HG03280 (cell line): ENCODE results near the gene KRT85.

Experiments
- ATAC-seq: cut with Tn5 transposase; IDR thresholded peaks from one replicate; pipeline ENCODE4 v1.9.1; 2021; ENCODE audit warnings: mild to moderate bottlenecking, moderate library complexity; ENCODE audit not compliant: unreplicated experiment

KRT85 gene

DNA sequence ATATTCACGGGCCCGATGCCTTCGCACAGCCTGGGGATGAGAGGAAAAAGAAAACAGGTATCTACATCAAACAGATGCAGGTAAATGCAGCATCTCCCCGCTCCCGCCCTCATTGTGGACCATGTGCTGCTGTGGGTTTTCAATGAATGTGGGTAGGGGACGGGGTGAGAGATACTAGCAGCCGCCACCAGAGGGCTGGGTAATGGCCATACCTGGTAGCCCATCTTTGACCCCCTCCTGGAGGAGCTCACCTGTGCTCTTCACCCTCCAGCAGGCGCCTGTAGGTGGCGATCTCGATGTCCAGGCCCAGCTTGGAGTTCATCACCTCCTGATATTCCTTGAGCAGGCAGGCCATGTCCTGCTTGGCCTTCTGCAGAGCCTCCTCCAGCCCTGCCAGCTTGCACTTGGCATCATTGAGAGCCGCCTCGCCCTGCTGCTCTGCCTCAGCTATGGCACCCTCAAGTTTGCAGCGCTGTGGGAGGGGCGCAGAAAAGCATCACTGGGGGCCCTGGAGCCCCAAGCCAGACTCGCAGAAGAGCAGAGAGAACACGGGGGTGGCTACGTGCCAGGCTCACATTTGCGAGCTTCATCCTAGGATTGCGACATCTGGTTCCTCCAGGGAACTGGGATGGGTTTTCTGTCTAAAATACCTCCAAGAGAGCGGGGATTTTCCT lies 28.6 kb upstream of the KRT85 start:
- ATAC-seq = no peak

- no peak for ATAC-seq
These were observed 27.6 kb upstream of the KRT85 start for GRCh38 chr12:52394836-52395405.

- ATAC-seq = no peak
These were observed 25.3 kb upstream of the KRT85 start for GRCh38 chr12:52392465-52393007.

DNA sequence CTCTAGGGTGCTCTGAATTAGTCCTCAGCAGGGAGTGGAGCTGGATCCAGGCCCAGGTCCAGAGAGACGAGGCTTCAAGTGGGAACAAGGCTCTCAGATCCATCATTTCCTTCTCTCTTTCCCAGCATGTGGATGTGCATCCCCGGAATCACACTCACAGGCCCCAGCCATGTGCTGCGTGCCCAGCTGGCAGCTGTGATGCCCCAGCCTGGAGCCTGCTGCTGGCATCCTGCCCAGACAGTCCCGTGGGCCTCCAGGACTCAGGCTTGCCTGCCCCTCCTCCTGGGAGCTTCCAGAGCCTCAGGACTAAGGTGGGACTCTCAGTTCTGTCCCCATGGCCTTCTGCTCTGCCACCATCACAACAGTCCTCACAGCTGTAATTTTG lies 24.3 kb upstream of the KRT85 start:
- ATAC-seq = no peak

DNA sequence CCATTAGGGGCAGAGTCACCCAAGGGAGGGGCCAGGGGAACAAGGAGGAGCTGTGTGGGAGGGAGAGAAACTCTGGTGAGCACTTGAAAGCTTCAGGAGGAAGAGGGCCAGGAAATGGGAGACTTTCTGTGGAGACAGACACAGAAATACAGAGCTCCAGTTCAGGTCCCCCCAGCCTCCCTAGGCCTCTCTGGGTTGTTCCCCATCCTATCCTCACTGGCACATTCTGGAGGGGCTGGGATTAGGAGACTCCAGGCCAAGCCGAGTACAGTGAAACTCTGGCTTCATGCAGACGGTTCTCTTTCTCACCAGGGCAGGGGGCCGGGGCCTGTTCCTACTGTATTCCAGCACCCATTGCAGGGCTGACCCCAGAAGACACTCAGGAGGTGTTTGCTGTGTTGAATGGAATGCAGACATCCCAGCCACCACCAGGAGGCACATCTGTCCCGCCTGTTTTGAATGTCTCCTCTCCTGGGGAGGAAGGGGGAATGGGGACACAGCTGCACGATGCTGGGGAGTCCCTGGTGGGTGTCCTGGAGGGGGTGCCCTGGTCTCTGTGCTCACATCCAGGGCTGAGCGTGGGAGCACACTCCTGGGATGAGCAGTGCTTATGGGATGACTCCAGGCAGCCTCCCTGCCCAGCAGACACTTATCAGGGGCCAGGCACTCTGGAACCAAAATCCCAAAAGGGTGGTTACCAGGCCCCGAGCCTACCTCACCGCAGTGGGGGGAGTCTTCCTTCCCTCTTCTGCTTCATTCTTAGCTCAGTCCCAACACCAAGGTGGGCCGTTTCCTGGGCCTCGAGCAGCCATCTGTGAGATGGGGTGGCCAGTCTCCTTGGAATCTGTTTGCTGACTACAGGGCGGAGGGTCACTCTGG lies 23.7 kb upstream of the KRT85 start:
- ATAC-seq = no peak

- ATAC-seq = no peak
These were observed 22.3 kb upstream of the KRT85 start for GRCh38 chr12:52389313-52390207.

DNA sequence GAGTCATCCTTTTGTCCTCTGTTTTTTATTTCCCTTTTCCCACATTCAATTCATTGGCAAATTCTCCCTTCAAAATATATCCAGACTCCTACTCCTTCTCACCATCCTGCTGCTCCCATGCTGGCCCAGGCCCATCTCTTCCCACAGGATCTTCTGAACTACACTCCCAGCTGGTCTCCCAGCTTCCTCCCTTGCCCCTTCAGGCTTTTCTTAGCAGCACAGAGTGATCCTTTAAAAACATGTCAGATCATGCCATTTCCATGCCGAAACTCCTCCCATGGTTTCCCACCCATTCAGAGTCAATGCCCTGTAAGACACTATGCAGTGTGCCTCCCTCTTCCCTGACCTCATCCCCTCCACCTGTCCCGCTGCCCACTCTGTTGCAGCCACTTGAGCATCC lies 20.6 kb upstream of the KRT85 start:
- no peak for ATAC-seq

DNA sequence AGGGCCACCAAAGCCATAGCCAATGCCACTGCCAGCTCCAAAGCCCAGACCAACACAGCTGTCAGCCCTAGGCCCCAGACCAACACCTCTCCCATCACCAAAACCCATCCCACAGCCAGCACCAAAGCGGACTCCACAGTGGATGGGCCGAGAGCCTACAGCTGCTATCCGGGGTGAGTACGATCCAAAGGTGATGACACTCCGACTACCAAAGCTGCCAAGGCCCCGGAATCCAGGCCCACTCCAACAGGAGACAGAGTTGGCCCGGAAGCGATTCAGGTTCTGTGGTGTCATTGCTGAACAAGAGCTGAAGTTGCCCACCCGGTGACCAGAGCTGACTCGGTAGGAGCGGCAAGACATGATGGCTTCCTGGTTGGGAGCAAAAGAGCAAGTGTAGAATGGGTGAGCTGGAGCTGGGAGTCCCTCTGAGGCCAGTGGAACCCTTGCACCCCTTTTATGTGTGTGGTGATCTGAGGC lies 18.0 kb upstream of the KRT85 start, which contains the start of gene KRT84:
Gene KRT84 (minus strand): TSS at position 427 of the 477 bp plus-strand sequence. CDS start 67 bp downstream, at position 360.
- ATAC-seq = no peak

DNA sequence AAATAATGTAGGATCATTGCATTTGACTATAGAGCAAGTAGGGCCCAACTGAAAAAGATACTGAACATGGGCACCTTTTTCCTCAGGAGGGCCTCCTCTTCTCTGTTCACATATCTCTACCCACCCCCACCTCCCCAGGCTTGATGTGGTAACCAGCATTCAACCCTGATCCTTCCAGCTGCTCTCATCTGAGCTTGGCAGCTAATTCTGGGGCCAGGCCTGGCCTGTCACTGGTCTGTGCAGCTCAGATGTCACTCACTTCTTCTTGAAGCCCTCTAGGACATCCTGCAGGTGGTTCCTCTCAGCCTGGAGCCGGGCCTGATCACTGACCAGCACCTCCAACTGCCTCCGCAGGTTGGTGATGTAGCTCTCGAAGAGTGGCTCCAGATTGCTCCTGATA lies 16.1 kb upstream of the KRT85 start:
- no peak for ATAC-seq

DNA sequence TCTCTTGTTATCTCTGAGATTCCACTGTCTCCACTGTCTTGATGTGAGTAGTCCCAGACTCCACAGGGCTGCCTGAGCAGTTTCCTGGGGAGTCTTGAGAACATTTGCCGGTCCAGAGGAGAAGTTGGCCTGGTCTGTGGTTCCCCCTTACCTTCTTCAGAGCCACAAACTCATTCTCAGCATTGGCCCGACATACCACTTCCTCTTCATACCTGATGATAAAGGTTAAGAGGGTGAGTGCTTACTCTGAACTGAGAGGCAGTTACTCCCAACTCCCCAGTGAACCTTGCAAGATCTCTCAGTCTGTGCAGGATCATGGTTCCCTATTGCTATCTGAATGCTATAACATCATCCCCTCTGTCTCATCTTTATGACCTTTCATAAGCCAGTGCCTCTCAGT lies 15.6 kb upstream of the KRT85 start:
- no peak for ATAC-seq

DNA sequence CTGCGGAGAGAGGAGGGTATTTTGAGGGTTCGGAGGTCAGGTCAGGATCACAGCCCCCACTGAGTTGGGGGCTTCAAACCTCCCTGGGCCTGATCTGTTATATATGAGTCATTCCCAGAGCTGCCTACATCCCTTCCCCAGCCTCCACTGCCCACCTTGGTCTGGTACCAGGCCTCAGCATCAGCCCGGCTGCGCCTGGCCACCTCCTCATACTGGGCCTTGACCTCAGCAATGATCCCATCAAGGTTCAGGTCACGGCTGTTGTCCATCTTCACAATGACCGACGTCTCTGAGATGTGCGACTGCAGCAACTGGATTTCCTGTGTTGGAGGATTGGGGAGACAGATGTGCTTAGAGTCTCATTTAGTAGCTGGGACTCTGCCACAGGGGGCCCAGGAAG lies 13.9 kb upstream of the KRT85 start:
- ATAC-seq = no peak

GRCh38 chr12:52380271-52380694 lies 13.0 kb upstream of the KRT85 start:
- ATAC-seq = no peak

- ATAC-seq = no peak
These were observed 12.3 kb upstream of the KRT85 start for GRCh38 chr12:52379536-52379935.

- ATAC-seq = no peak
These were observed 10.8 kb upstream of the KRT85 start for GRCh38 chr12:52378091-52378490.

GRCh38 chr12:52377266-52377665 lies 10.0 kb upstream of the KRT85 start:
- no peak for ATAC-seq

- ATAC-seq = no peak
These were observed 5.2 kb upstream of the KRT85 start for GRCh38 chr12:52372216-52373154.

GRCh38 chr12:52371716-52372115 lies 4.4 kb upstream of the KRT85 start:
- ATAC-seq = no peak

DNA sequence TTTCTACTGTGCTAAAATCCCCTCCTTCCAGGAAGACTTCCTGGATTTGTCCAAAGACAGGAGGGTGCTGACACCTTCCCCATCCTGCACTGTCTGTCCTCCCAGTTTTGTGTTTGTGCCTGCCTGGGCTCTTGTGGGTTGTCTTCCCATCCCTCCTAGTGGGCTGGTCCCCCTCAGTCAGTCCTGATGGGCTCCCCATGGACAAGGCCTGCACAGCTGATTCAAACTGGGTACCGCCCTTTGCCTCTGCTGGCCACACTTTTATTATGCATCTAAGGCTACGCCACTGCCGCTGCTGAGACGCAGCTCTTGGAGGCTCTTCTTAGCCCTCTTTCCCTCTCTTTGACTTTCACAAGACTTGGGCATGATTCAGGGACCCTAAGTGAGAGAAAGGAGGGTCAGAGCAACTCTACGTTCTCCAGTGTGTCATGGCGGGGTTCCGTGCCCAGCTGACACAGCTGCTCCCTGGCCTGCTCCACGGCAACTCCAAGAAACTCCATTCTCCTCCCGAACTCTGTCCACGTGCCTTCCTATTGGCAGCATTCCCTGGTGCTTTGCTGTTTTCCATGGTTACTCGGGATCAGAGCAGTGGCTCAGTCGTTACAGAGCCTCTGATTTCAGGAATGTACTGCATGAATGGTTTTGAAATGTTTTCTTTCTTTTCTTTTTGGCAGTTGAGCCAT lies 3.8 kb upstream of the KRT85 start:
- ATAC-seq = no peak

DNA sequence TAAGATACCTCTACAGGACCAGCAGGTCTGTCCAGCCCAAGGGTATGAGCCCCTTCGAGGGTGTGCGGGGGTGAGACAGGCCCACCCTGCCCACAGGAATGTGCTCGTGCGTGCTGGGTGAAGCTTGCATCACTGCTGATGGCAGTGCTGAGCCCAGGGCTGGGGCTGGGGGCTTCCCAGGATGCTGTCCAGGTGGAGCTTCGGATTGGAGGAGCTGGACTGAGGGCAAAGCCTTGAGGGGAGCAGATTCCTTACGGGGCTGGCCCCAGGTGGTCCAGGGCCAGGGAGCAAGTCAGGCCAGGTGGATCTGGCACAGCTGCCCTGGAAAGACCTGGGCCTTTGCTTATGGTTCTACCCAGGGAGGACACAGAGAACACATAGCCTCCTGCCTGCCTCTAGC lies 2.5 kb upstream of the KRT85 start:
- ATAC-seq = no peak
